RWPE2 (cell line): ENCODE results near the gene C2orf74.
"Not testable (repeated sequence)": the region's sequence is repeated elsewhere in the genome, so short reads cannot be mapped to it uniquely, and the experiment has no call there.

Experiments
- ATAC-seq: fragments of 200-7000 bp; cut with Tn5 transposase; 3 replicates; pipeline ENCODE4 v1.9.1; 2021; ENCODE audit warnings: low read depth
- DNase-seq: peaks from one replicate; pipeline ENCODE4 v3.0.0-alpha.2; 2020; ENCODE audit warnings: low spot score
- H3K27ac ChIP-seq: fragments of 450-650 bp; 2 replicates; pipeline ENCODE4 v1.5.1; 2017; ENCODE audit warnings: mild to moderate bottlenecking; ENCODE audit not compliant: poor library complexity, severe bottlenecking
- H3K27me3 ChIP-seq: fragments of 250-450 bp; sonication (Bioruptor Pico); 2 replicates; pipeline ENCODE4 v1.5.1; 2021; ENCODE audit warnings: mild to moderate bottlenecking, moderate library complexity; ENCODE audit not compliant: insufficient read depth, poor library complexity, severe bottlenecking
- H3K36me3 ChIP-seq: fragments of 250-450 bp; sonication (Bioruptor Pico); 2 replicates; pipeline ENCODE4 v1.5.1; 2020; ENCODE audit warnings: low read depth, mild to moderate bottlenecking, moderate library complexity
- H3K4me1 ChIP-seq: fragments of 250-450 bp; sonication (Bioruptor Pico); 2 replicates; pipeline ENCODE4 v1.5.1; 2021; ENCODE audit warnings: mild to moderate bottlenecking, moderate library complexity; ENCODE audit not compliant: insufficient read depth, poor library complexity, severe bottlenecking
- H3K4me3 ChIP-seq: fragments of 250-450 bp; sonication (Bioruptor Pico); 2 replicates; pipeline ENCODE4 v1.5.1; 2021; ENCODE audit warnings: mild to moderate bottlenecking, moderate library complexity; ENCODE audit not compliant: severe bottlenecking
- H3K9me3 ChIP-seq: fragments of 250-450 bp; sonication (Bioruptor Pico); 2 replicates; pipeline ENCODE4 v1.5.1; 2021; ENCODE audit warnings: mild to moderate bottlenecking, moderate library complexity; ENCODE audit not compliant: severe bottlenecking
- TF ChIP-seq, protein P1 (sequence below): fragments of 450-650 bp; IDR thresholded peaks from one replicate; pipeline ENCODE4 v1.5.1; 2017; ENCODE audit warnings: mild to moderate bottlenecking, moderate library complexity; ENCODE audit not compliant: poor library complexity, severe bottlenecking

The C2orf74 gene

DNA sequence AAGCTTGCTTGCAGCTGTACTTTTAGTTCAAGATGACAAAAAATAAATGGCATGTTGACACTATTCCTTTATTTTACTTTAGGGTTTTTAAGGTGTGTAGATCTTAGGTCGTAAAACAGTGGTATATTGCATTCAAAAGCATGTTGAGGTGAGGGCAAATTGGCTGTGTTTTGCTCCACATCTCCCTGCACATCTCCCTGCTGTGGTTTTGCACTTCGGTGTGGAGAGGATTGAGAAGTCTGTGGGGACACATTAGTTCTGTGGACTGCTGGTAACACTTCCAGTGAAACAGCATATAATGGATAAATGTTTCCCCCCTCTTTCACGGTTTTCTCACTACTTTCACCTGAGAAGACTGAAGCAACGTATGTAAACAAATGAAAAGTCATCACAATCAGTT is 25.1 kb downstream of the C2orf74 start:
- no peak overlapping the region for H3K27ac ChIP-seq
- ATAC-seq (no peak), DNase-seq (no peak)
- no peaks in the 10 kb centered on the region for H3K27me3 ChIP-seq
- no peaks in the 10 kb centered on the region for H3K9me3 ChIP-seq
- H3K36me3 ChIP-seq: peaks cover 96% of the 10 kb centered on the region
- TF ChIP-seq, protein P1, sequence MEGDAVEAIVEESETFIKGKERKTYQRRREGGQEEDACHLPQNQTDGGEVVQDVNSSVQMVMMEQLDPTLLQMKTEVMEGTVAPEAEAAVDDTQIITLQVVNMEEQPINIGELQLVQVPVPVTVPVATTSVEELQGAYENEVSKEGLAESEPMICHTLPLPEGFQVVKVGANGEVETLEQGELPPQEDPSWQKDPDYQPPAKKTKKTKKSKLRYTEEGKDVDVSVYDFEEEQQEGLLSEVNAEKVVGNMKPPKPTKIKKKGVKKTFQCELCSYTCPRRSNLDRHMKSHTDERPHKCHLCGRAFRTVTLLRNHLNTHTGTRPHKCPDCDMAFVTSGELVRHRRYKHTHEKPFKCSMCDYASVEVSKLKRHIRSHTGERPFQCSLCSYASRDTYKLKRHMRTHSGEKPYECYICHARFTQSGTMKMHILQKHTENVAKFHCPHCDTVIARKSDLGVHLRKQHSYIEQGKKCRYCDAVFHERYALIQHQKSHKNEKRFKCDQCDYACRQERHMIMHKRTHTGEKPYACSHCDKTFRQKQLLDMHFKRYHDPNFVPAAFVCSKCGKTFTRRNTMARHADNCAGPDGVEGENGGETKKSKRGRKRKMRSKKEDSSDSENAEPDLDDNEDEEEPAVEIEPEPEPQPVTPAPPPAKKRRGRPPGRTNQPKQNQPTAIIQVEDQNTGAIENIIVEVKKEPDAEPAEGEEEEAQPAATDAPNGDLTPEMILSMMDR: no peak
- no peak overlapping the region for H3K4me3 ChIP-seq
- no peaks in the 10 kb centered on the region for H3K4me1 ChIP-seq

DNA sequence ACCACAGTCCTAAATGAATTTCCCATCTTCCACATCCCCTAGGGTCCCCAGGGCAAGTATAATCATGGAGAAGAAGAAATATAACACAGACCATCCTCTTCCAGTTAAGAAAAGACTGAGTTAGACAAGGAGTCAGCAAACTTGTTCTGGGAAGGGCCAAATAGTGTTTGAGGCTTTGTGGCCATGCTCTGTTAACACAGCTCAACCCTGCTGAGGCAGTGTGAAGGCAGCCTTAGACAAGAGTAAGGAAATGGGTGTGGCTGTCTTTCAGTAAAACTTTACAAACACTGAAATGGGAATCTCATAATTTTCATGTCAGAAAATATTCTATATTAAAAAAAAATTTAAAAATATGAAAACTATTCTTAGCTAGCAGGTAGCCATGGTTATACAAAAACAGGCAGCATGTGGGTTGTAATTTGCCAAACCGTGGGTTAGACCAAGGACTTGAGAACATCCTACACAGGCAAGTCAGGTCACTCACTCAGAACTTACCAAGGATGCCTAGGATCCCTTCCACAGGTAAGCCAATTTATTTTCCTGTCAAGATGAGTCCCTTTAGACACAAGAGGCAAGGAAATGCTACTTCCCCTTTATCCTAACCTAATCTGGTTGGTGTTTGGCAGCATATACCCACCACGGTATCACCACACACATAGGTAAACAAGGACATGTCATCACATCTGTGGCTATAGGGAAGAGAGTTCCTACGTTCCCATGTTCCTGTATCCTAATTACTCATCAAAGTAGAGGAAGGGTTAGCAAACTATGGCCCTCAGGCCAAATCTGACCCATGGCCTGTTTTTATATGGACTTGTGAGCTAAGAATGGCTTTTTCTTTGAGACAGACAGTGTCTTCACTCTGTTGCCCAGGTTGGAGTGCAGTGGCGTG is 31.9 kb downstream of the C2orf74 start:
- Histone ChIP-seq H3K9me3 (no peaks in the 10 kb centered on the region), H3K27ac (no peak overlapping the region), H3K4me1 (no peaks in the 10 kb centered on the region), H3K36me3 (peaks cover 43% of the 10 kb centered on the region), H3K4me3 (no peak overlapping the region), H3K27me3 (no peaks in the 10 kb centered on the region)
- TF ChIP-seq, protein P1: no peak
- peak; percentile 38; the same call in 2 of the 3 replicates for ATAC-seq
- DNase-seq: no peak

DNA sequence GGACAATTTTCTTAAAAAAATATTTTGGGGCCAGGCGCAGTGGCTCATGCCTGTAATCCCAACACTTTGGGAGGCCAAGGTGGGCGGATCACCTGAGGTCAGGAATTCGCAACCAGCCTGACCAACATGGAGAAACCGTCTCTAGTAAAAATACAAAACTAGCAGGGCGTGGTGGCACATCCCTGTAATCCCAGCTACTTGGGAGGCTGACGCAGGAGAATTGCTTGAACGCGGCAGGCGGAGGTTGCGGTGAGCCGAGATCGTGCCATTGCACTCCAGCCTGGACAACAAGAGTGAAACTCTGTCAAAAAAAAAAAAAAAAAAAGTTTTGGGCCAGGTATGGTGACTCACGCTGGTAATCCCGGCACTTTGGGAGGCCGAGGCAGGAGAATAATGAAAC is 32.7 kb downstream of the C2orf74 start:
- DNase-seq, H3K4me1 ChIP-seq, ATAC-seq, H3K9me3 ChIP-seq, H3K27ac ChIP-seq, H3K27me3 ChIP-seq, H3K4me3 ChIP-seq: not testable (repeated sequence)
- H3K36me3 ChIP-seq: peaks cover 38% of the 10 kb centered on the region

DNA sequence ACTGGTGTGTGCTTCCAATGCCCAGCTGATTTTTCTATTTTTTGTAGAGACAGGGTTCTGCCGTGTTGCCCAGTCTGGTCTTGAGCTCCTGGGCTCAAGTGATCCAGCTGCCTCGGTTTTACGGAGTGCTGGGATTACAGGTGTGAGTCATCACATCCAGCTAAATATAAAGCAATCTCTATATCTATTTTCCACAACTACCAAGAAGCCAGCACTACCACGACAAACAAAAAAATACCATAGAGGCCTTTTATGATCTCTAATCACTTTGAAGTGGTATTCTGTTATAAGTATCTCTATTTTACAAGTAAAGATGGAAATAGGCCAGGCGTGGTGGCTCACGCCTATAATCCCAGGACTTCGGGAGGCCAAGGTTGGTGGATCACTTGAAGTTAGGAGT is 34.7 kb downstream of the C2orf74 start:
- TF ChIP-seq, protein P1: no peak
- no peak for DNase-seq
- no peak for ATAC-seq
- H3K4me1 ChIP-seq: no peaks in the 10 kb centered on the region
- no peaks in the 10 kb centered on the region for H3K27me3 ChIP-seq
- H3K4me3 ChIP-seq: no peak overlapping the region
- H3K36me3 ChIP-seq: peaks cover 32% of the 10 kb centered on the region
- H3K27ac ChIP-seq: no peak overlapping the region
- no peaks in the 10 kb centered on the region for H3K9me3 ChIP-seq

DNA sequence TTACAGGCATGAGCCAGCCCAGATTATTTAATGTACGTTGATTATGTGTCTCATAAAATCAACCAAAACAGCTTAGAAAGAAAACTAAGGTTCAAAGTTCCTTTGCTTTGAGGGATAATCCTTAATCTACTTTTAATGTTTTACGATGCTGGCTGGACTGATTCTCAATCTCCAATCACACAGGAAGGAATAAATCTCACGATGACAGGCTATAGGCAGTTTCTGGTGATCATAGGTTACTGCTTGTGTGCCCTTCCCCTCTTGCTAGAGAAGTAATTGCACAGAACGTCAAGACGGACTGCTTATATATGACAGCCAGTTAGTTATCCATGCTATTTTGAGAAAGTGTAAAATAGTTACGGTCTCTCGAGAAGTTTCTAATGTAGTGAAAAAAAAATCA is 43.1 kb downstream of the C2orf74 start:
- no peak overlapping the region for H3K4me3 ChIP-seq
- H3K9me3 ChIP-seq: no peaks in the 10 kb centered on the region
- DNase-seq (no peak), ATAC-seq (no peak)
- no peak overlapping the region for H3K27ac ChIP-seq
- H3K4me1 ChIP-seq: peaks cover 2% of the 10 kb centered on the region
- TF ChIP-seq, protein P1: no peak
- peaks cover 93% of the 10 kb centered on the region for H3K36me3 ChIP-seq
- H3K27me3 ChIP-seq: no peaks in the 10 kb centered on the region
